HG02571 (cell line): Measurements from ENCODE around the gene CAPN10.
"Not testable (repeated sequence)": the region's sequence is repeated elsewhere in the genome, so short reads cannot be mapped to it uniquely, and the experiment has no call there.

Experiments used
- ATAC-seq: cut with Tn5 transposase; IDR thresholded peaks from one replicate; pipeline ENCODE4 v1.9.1; 2021; ENCODE audit warnings: mild to moderate bottlenecking, moderate library complexity; ENCODE audit not compliant: unreplicated experiment

The CAPN10 gene, protein sequence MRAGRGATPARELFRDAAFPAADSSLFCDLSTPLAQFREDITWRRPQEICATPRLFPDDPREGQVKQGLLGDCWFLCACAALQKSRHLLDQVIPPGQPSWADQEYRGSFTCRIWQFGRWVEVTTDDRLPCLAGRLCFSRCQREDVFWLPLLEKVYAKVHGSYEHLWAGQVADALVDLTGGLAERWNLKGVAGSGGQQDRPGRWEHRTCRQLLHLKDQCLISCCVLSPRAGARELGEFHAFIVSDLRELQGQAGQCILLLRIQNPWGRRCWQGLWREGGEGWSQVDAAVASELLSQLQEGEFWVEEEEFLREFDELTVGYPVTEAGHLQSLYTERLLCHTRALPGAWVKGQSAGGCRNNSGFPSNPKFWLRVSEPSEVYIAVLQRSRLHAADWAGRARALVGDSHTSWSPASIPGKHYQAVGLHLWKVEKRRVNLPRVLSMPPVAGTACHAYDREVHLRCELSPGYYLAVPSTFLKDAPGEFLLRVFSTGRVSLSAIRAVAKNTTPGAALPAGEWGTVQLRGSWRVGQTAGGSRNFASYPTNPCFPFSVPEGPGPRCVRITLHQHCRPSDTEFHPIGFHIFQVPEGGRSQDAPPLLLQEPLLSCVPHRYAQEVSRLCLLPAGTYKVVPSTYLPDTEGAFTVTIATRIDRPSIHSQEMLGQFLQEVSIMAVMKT

DNA sequence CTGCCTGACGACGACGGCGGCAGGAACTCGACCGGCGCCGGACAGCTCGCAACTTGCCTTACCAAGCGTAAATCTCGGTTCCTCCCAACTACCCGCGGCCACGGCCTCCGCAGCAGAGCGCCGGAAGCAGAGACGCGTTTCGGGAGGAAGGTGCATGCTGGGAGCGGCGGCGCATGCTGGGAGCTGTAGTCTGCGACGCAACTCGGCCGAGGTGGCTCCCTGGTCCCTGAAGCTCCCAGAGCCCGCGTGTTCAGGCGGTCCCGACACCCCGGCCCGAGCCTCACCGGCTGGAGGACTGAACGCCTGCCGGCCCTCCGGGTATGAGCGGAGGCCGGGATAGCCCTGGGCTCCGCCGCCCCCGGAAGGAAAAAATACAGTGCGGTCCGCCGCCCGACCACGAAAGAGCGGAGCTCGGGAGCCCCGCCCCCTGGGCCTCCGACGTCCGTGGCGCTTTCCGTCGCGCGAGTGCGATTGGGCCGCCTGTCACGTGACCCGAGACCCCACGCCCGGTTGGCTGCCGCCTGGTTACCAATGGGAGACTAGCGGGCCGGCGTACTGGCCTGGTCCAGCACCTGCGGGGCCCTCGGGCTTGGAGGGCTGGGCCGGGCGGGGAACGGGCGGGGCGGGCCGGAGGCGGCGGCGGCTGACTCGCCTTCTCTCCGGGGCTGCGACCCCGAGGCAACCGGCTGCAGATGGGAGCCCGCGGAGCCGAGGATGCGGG, at the start of gene CAPN10:
CAPN10 (plus strand) TSS at position 537 of the 721 bp plus-strand sequence; CDS start at position 715, 178 bp downstream.
- ATAC-seq = peak; percentile 58

DNA sequence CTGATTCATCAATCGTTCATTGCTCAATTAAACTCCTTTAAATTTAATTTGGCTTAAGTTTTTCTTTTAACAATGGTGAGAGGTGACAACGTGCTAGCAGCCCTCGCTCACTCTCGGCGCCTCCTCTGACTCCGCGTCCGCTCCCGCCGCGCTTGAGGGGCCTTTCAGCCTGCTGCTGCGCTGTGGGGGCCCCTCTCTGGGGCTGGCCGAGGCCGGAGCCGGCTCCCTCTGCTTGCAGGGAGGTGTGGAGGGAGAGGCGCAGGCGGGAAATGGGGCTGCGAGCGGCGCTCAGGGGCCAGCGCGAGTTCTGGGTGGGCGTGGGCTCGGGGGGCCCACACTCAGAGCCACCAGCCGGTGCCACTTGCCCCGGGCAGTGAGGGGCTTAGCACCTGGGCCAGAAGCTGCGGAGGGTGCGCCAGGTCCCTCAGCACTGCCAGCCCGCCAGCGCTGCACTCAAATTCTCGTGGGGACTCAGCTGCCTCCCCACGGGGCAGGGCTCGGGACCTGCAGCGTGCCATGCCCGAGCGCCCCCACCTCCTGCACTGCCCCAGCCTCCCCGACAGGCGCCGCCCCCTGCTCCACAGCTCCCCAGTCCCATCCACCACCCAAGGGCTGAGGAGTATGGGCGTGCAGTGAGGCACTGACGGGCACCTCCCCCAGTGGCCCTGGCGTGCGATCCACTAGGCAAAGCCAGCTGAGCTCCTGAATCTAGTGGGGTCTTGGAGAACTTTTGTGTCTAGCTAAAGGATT, 48.3 kb upstream of the CAPN10 start:
- ATAC-seq = no peak

DNA sequence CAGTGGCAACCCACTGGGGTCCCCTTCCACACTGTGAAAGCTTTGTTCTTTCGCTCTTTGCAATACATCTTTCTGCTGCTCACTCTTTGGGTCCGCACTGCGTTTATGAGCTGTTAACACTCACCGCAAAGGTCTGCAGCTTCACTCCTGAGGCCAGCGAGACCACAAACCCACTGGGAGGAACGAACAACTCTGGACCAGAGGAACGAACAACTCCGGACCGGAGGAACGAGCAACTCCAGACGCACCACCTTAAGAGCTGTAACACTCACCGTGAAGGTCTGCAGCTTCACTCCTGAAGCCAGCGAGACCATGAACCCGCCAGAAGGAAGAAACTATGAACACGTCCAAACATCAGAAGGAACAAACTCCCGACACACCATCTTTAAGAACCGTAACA, 47.4 kb upstream of the CAPN10 start:
- not testable (repeated sequence) for ATAC-seq

DNA sequence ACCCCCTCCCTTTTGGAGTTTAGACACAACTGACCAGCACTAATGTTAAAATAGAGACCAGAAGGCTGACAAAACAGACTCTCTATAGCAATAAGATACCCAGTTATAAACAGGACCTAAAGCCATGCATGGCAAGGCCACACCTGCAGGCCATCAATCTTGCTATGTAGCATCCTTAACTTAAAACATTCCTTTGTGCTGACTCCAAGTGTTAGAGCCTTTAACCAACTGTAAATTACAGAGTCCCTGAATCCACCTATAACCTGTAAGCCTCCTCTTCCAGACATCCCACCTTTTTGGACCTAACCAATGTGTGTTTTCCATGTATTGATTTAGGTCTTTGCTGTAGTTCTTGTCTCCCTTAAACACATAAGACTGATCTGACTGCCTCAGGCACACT, 46.6 kb upstream of the CAPN10 start:
- no peak for ATAC-seq

DNA sequence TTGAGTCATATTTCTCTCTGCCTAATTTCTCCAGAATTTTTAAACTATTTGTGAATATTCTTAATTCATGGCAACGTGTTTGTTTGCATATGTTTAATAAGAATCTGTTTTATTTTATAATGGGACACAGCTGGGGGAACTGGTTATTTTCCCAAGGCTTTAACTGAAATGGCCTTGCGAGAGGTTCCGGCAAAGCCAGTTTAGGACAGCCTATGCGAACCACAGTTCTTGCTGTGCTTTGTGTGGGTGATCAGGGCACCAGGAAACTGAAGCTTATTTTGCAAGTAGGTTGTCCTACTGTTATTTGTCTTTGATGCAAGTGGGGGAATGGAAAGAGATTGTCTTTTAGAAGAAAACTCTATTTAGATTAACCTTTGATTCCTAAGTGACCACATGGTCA, 35.2 kb upstream of the CAPN10 start:
- ATAC-seq = no peak

DNA sequence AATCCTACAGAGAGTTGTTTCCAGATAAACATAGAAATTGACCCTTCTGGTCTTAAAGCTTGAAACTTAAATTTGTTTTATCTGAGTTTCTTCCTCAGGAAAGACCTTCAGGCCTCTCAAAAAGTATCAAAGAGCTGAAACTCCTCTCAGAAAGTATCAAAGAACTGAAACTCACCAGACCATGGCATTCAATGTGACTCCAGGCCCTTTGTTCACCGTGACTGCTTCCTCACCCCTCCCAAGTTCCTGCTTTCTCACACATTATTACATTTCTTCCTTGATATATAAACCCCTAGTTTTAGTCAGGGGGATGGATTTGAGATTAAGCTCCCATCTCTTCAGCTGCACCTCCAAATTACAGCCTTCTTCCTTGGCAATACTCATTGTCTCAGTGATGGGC, 34.7 kb upstream of the CAPN10 start:
- ATAC-seq = no peak

DNA sequence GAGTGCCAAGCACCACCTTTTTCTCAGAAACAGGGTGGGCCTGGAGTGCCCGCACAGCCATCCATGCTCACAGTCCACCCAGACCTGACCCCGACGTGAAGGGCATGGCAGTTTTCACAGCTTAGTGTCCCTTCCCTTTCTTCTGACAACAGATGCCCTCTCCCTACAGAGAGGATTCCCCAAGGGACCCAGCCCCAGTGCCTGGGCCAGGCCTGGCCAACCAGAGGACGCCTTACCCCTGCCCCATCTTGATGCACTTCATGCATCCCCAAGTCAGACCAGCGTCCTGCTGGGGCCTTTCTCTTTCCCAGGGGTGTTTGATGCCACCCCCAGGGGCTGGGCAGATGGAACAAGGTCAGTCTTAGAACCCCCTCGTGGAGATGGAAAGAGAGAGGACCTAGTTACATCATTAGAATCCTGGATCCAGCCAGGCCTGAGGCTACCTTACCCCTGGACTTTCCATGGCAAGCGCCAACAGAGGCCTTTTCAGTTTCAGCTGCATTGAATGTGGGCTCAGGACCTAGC, 32.5 kb upstream of the CAPN10 start:
- ATAC-seq = no peak

DNA sequence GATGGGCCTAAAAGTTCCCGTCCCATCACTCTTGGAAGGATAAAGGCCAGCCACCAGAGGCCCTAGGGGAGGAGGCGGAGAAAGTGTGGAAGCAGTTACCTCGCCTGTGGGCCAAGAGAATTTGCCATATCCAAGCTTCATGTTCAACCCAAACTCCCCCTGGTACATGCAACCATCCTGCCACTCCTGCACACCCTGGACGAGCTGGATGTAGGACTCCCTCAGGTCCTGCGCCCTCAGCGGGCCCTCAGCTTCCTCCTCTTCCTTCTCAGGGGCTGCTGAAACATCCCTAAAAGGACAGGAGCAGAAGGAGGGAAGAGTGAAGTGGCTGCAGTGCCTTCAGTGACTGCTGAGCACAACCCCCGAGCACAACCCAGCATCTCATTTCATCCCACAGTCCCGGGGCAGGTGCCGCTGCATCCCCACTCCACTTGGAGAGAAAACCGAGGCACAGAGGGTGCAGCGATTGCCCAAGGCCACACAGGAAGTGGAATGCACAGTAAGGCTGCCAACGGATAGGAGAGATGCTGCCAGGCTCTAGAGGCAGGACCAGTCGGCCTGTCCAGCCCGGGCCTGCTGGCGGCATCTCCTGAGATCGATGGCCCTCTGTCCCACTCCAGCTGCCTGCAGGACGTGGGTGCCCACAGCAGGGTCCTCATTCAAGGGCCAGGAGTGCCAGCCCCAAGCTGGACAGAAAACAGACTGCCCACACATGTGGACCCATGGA, 31.6 kb upstream of the CAPN10 start:
- ATAC-seq = no peak

DNA sequence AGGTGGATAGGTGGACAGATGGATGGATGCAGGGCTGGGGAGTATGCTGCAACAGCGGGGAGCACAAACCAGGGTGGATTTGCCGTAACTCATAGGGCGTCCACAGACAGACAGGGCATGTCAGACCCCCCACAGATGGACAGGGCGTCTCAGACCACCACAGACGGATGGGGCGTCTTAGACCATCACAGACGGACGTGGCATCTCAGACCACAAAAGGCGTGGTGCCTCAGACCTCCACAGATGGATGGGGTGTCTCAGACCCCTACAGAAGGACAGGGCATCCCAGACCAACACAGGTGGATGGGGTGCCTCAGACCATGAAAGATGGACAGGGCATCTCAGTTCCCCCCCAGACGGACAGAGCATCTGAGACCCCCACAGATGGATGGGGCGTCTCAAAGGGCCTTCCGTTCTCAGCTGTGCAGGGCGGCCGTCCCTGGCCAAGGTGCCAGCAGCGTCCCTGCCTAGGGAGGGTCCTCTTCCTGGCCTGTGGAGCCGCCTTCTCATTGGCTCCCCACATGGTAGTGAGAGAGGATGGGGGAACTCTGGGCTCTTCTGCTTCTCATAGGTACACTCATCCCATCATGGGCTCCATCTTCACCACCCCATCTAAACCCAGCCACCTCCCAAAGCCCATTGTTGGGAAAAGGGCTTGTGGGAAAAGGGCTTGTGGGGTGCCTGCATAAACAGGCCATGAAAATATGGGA, 30.8 kb upstream of the CAPN10 start:
- no peak for ATAC-seq

DNA sequence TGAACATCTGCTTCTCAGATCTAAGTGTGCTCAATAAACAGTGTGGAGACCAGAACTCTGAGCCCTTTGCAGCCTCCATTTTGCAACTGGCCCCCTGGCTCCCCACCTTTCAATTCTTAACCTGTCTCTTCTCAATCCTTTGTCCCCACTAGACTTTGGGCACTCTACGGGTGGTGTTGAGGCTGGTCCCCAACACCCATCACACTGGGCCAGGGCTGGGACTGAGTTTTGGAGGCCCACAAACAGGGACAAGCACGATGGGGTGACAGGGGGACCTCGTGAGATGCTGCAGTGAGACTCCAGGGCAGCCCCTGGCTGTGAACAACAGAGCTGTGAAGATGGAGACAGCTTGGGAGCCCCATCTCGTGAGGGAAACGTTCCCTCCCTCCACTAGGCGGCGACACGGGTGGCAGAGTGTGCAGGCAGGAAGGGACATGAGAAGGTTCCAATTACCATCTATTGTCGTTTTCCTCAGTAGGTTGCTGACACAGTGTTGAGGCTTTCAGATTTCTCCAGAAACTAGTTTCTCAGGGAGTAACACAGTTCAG, 29.9 kb upstream of the CAPN10 start:
- ATAC-seq = no peak

DNA sequence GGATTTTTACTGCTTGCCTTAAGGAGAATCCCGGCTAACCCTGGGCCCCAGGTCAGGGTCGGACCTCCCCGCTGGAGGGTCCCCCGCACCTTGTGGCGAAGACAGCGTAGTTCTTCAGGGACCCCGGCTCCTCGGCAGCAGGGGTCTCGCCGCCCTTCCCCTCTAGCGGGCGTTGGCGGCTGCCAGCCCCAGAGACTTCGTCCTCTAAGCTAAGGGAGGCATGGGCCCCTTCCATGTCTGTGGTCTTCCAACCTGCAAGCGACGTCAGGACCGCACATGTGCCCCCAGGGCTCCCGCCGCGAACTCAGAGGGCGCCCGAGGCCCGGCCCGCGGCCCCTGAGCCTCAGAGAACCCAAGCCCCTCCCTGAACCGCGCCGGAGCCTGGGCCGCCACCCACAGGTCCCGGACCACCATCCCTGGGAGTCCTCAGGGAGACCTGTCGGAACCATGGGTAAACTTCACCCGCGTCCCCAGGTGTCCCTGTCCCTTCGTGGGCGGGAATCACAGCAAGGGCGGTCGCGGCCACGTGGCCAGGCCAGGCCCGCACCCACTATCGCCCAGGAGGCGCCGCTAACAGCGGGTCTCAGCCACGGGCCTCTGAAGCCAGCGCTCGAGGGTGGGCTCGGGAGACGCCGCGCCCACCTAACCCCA, 29.3 kb upstream of the CAPN10 start:
- ATAC-seq = no peak

DNA sequence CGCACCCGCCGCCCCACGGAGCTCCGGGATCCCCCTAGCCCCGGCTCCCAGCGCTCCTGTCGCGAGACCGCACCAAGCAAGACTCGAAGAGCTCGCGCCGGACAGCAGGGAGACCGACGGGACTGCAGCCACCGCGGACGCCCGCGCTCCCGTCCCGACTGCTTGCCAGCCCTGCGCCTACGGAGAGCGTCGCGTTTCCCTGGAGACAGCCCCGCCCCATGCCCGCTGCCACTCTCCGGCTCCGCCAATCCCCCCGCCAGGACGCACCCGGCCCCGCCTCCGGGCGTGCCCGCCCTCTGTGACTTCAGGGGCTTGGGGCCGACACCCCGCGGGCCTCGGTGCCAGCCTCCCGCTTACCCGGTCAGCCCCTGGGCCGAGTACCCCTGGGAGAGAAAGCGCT, 28.7 kb upstream of the CAPN10 start, which contains the start of gene ANKMY1:
ANKMY1 (minus strand) TSS at position 181 of the 400 bp plus-strand sequence. CDS start 653 bp downstream, outside the sequence.
- ATAC-seq = no peak

DNA sequence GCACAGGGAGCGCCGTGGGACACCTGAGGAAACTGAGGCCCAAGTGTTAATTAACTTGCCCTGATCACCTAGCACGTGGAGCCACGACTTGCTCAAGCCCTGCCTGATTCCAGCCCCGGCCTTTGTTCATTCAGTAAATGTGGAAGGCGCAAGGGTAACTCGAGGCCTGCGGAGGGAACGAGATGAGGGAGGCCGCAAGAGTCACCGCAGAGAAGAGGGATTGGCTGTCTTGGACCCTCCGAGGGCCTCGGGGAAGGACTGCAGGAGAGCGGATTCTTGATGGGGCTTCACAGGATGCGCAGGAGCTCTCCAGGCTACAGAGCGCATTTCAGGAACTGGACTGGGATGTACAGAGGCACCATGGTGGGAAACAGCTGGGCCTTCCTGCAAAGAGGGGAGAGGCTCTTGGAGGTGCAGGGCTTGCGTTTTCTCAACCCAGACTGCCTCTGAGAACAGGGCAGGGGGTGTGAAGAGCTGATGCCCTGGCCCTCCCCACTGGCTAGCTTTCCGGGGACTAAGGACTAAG, 28.2 kb upstream of the CAPN10 start:
- no peak for ATAC-seq

DNA sequence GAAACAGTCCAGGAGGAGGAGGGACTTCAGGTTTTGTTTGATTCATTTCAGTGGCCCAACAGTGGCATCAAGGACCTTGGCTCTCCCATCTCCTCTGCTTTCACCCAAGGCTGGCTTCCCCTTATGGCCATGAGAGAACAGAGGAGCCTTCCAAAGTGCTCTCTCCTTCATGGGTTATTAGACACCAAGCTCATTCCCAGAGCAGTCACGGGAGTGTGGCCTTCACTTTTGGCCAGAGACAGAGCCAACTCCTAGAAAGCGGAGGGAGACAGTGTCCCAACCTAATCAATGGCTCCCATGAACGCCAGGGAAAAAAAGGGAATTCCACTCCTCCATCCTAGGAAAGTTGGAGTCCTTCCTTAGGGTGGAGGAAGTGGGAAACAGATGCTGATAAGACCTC, 27.2 kb upstream of the CAPN10 start:
- no peak for ATAC-seq

DNA sequence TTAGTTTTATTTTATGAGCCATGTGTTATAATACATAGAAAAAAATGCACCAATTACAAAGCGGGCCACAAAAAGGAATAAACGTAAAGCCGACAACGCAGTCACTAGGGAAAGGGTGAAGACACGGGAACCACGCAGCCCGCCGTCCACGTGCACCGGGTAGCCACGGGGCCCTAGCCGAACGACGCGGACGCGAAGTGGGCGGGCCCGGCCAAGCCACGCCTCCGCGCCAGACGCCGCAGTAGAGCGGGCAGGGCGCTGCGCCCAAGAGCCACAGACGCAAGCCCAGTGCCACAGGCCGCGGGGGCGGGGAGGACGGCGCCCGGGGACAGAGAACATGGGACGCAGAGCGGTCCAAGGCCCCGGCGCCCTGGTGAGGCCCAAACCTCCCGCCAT, 26.5 kb upstream of the CAPN10 start, which contains the start of gene DUSP28:
DUSP28 (plus strand) TSS at position 274 of the 396 bp plus-strand sequence. CDS start 328 bp downstream, outside the sequence.
- ATAC-seq = peak; percentile 56

DNA sequence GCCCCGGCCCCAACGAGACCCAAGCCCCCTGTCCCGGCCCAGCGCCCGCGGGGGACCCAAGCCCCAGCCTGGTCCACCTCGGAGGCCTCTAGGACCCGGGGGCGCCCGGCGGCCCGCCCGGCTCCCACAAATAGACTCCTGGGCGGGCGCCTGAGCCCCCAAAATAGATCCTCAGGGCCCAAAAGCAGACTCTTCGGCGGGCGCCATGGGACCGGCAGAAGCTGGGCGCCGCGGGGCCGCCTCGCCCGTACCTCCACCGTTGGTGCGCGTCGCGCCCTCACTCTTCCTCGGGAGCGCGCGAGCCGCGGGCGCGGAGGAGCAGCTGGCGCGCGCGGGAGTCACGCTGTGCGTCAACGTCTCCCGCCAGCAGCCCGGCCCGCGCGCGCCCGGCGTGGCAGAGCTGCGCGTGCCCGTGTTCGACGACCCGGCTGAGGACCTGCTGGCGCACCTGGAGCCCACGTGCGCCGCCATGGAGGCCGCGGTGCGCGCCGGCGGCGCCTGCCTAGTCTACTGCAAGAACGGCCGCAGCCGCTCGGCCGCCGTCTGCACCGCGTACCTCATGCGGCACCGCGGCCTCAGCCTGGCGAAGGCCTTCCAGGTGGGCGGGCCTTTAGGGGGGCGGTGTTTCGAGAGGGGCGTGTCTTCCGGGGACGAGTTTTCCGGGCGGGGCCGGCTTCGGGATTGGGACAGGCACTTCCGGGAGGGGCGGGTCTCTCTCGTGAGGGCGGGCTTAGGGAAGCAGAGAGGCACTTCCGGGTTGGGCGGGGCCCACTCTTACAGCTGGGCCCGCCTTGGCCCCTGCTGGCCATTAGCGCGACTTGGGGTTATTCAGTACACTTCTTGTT, 25.8 kb upstream of the CAPN10 start:
- ATAC-seq = peak; percentile 54

DNA sequence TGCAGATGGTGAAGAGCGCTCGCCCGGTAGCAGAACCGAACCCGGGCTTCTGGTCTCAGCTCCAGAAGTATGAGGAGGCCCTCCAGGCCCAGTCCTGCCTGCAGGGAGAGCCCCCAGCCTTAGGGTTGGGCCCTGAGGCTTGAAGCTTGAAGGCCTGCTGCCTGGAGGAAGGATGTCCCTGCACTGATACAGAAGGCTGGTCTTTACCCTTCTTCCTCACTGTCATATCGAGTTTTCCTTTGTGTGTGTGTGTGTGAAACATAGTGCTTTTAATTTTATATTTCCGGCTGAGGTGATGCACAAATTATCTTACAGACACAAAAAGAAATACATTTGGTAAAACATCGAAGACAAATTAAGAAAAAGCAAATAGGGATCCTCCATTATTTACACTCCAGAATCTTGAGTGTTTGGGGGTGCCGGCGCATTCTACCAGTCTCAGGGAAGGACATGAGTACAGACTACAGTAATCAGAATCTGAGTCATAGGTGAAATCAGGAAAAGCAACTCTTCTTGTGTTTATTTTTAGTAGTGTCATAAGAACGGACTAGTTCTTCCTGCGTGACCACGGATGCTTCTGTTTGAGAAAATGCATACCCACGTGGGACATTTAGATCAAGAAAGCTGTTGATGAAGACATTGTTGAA, 25.1 kb upstream of the CAPN10 start:
- ATAC-seq = no peak
